Neural cell (in vitro differentiated cells): ENCODE results near the gene RCSD1. TPM values are rescaled to one million over a fixed set of nuclear protein-coding genes. Genes with fewer than 3 reads are reported as not detected.

ENCODE experiments used
- H2AFZ ChIP-seq: fragments of 200-600, 300-800 bp; sonication (generic), shearing (Covaris generic); 2 replicates; pipeline ENCODE4 v1.6.0; 2014; ENCODE audit warnings: low read depth, mild to moderate bottlenecking, antibody characterized with exemption, low read length, moderate library complexity
- H3F3A ChIP-seq: fragments of 200-600 bp; shearing (Covaris generic); 2 replicates; pipeline ENCODE4 v1.6.1; 2016; ENCODE audit warnings: mild to moderate bottlenecking, moderate library complexity, mixed read lengths, antibody characterized with exemption, low read length; ENCODE audit not compliant: insufficient read depth, poor library complexity, severe bottlenecking
- H3K27ac ChIP-seq: fragments of 200-600, 300-800 bp; sonication (generic), shearing (Covaris generic); 2 replicates; pipeline ENCODE4 v1.5.1; 2014; ENCODE audit warnings: mild to moderate bottlenecking, low read length, moderate library complexity
- H3K27me3 ChIP-seq: fragments of 300-800, 200-600 bp; sonication (generic), shearing (Covaris generic); 2 replicates; pipeline ENCODE4 v1.6.0; 2014; ENCODE audit warnings: mild to moderate bottlenecking, low read depth, low read length, moderate library complexity; ENCODE audit not compliant: insufficient read depth
- H3K36me3 ChIP-seq: fragments of 300-800, 200-600 bp; sonication (generic), shearing (Covaris generic); 2 replicates; pipeline ENCODE4 v1.5.1; 2014; ENCODE audit warnings: mild to moderate bottlenecking, antibody characterized with exemption, low read length, moderate library complexity; ENCODE audit not compliant: insufficient read depth
- H3K4me2 ChIP-seq: fragments of 300-800, 200-600 bp; sonication (generic), shearing (Covaris generic); 2 replicates; pipeline ENCODE4 v1.6.0; 2014; ENCODE audit warnings: mild to moderate bottlenecking, low read length
- H3K4me3 ChIP-seq: fragments of 300-800, 200-600 bp; sonication (generic), shearing (Covaris generic); 2 replicates; pipeline ENCODE4 v1.5.1; 2014; ENCODE audit warnings: mild to moderate bottlenecking, low read length, moderate library complexity
- H3K79me2 ChIP-seq: fragments of 200-600 bp; shearing (Covaris generic); replicated peaks from 2 replicates; pipeline ENCODE4 v1.6.0; 2014; ENCODE audit warnings: mild to moderate bottlenecking, low read length, moderate library complexity; ENCODE audit not compliant: insufficient read depth
- H3K9ac ChIP-seq: fragments of 300-800, 200-600 bp; sonication (generic), shearing (Covaris generic); 2 replicates; pipeline ENCODE4 v1.6.1; 2016; ENCODE audit warnings: mild to moderate bottlenecking, low read length, mixed read lengths
- H3K9me2 ChIP-seq: fragments of 200-600 bp; shearing (Covaris generic); 2 replicates; pipeline ENCODE4 v1.6.1; 2016; ENCODE audit warnings: mild to moderate bottlenecking, low read length, mixed read lengths; ENCODE audit not compliant: insufficient read depth
- H3K9me3 ChIP-seq: fragments of 200-600, 300-800 bp; sonication (generic), shearing (Covaris generic); 2 replicates; pipeline ENCODE4 v1.6.1; 2016; ENCODE audit warnings: mild to moderate bottlenecking, mixed run types, low read length, moderate library complexity, mixed read lengths
- H4K20me1 ChIP-seq: fragments of 200-600 bp; shearing (Covaris generic); 2 replicates; pipeline ENCODE4 v1.6.1; 2016; ENCODE audit warnings: mild to moderate bottlenecking, mixed run types; ENCODE audit not compliant: insufficient read depth
- EP300 ChIP-seq: fragments of 450-650 bp; conservative IDR thresholded peaks from 2 replicates; pipeline ENCODE4 v1.6.1; 2014; ENCODE audit warnings: antibody characterized with exemption, mild to moderate bottlenecking, moderate library complexity; ENCODE audit not compliant: poor library complexity, severe bottlenecking
- EZH2 ChIP-seq: fragments of 200-600, 300-800 bp; shearing (Covaris generic), sonication (generic); IDR thresholded peaks from 2 replicates; pipeline ENCODE4 v1.6.1; 2014; ENCODE audit warnings: antibody characterized with exemption, low read length, borderline replicate concordance, mild to moderate bottlenecking; ENCODE audit not compliant: insufficient read depth, poor library complexity, severe bottlenecking
- MXI1 ChIP-seq: fragments of 450-650 bp; conservative IDR thresholded peaks from 2 replicates; pipeline ENCODE4 v1.6.1; 2014; ENCODE audit warnings: antibody characterized with exemption, mild to moderate bottlenecking; ENCODE audit not compliant: poor library complexity, severe bottlenecking
- POLR2AphosphoS5 ChIP-seq: IDR thresholded peaks from 2 replicates; pipeline ENCODE4 v1.6.1; 2012
- RAD21 ChIP-seq: fragments of 450-650 bp; conservative IDR thresholded peaks from 2 replicates; pipeline ENCODE4 v1.6.1; 2014; ENCODE audit warnings: antibody characterized with exemption, mild to moderate bottlenecking, moderate library complexity
- SMC3 ChIP-seq: fragments of 450-650 bp; conservative IDR thresholded peaks from 2 replicates; pipeline ENCODE4 v1.6.1; 2014; ENCODE audit warnings: antibody characterized with exemption, mild to moderate bottlenecking, moderate library complexity; ENCODE audit not compliant: poor library complexity
- TAF1 ChIP-seq: IDR thresholded peaks from 2 replicates; pipeline ENCODE4 v1.6.1; 2012; ENCODE audit warnings: low read depth
- polyA plus RNA-seq: library from polyadenylated mRNA; depleted of rRNA; stranded (reverse); fragments of >200 nt; gene quantifications from 2 replicates; pipeline ENCODE4 v1.2.3, GENCODE V29; 2014
- TF ChIP-seq, protein P1 (sequence below): fragments of 450-650 bp; IDR thresholded peaks from 2 replicates; pipeline ENCODE4 v1.5.1; 2014; ENCODE audit warnings: antibody characterized with exemption, mild to moderate bottlenecking, moderate library complexity; ENCODE audit not compliant: poor library complexity, severe bottlenecking
- TF ChIP-seq, protein P2 (sequence below): IDR thresholded peaks from 2 replicates; pipeline ENCODE4 v1.6.1; 2012; ENCODE audit warnings: borderline replicate concordance

The RCSD1 gene
- polyA plus RNA-seq, 1 donor from 2014 or later = not detected

DNA sequence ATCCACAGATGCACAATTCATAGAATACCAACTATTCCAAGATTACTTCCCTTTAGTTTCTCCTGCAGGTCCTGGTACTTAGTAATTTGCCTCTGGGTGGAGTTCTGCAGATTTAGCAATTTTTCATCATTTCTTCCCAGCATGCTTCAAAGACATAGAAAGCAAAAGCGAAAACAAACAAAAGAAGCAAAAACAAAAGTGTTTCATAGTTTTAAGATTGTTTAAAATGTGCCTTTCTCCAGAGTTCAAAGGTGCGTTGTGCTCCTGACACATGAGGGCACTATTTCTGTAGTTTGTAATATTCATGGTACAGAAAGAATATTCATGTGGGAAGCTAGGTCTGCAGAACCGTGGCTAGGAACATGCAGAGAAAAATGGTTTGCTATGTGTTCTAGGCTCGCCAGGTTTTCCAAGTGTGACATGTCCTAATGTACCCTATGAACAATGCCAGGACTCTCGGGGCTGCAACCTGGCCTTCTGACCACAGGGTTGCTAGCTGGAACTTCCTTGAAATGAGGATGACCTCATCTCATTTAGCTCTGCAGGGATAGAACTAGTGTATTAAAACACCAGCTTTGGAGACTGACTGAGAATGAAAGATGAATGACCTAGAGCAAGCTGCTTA, 30.0 kb upstream of the RCSD1 start:
- Histone ChIP-seq H3K36me3 (no peaks in the 10 kb centered on the region), H3K27me3 (no peaks in the 10 kb centered on the region), H3K79me2 (no peaks in the 10 kb centered on the region), H3F3A (no peaks in the 10 kb centered on the region), H3K4me3 (no peak overlapping the region), H2AFZ (no peak overlapping the region), H3K4me2 (no peak overlapping the region), H4K20me1 (no peaks in the 10 kb centered on the region), H3K9me3 (no peaks in the 10 kb centered on the region), H3K9me2 (no peaks in the 10 kb centered on the region), H3K9ac (no peak overlapping the region), H3K27ac (no peak overlapping the region)
- TF ChIP-seq EZH2 (no peak), RAD21 (peak; percentile 61), TAF1 (no peak), POLR2AphosphoS5 (no peak), SMC3 (peak; percentile 63), MXI1 (no peak), EP300 (no peak)
- TF ChIP-seq, protein P1, sequence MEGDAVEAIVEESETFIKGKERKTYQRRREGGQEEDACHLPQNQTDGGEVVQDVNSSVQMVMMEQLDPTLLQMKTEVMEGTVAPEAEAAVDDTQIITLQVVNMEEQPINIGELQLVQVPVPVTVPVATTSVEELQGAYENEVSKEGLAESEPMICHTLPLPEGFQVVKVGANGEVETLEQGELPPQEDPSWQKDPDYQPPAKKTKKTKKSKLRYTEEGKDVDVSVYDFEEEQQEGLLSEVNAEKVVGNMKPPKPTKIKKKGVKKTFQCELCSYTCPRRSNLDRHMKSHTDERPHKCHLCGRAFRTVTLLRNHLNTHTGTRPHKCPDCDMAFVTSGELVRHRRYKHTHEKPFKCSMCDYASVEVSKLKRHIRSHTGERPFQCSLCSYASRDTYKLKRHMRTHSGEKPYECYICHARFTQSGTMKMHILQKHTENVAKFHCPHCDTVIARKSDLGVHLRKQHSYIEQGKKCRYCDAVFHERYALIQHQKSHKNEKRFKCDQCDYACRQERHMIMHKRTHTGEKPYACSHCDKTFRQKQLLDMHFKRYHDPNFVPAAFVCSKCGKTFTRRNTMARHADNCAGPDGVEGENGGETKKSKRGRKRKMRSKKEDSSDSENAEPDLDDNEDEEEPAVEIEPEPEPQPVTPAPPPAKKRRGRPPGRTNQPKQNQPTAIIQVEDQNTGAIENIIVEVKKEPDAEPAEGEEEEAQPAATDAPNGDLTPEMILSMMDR = peak; percentile 58
- TF ChIP-seq, protein P2, sequence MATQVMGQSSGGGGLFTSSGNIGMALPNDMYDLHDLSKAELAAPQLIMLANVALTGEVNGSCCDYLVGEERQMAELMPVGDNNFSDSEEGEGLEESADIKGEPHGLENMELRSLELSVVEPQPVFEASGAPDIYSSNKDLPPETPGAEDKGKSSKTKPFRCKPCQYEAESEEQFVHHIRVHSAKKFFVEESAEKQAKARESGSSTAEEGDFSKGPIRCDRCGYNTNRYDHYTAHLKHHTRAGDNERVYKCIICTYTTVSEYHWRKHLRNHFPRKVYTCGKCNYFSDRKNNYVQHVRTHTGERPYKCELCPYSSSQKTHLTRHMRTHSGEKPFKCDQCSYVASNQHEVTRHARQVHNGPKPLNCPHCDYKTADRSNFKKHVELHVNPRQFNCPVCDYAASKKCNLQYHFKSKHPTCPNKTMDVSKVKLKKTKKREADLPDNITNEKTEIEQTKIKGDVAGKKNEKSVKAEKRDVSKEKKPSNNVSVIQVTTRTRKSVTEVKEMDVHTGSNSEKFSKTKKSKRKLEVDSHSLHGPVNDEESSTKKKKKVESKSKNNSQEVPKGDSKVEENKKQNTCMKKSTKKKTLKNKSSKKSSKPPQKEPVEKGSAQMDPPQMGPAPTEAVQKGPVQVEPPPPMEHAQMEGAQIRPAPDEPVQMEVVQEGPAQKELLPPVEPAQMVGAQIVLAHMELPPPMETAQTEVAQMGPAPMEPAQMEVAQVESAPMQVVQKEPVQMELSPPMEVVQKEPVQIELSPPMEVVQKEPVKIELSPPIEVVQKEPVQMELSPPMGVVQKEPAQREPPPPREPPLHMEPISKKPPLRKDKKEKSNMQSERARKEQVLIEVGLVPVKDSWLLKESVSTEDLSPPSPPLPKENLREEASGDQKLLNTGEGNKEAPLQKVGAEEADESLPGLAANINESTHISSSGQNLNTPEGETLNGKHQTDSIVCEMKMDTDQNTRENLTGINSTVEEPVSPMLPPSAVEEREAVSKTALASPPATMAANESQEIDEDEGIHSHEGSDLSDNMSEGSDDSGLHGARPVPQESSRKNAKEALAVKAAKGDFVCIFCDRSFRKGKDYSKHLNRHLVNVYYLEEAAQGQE = no peak

DNA sequence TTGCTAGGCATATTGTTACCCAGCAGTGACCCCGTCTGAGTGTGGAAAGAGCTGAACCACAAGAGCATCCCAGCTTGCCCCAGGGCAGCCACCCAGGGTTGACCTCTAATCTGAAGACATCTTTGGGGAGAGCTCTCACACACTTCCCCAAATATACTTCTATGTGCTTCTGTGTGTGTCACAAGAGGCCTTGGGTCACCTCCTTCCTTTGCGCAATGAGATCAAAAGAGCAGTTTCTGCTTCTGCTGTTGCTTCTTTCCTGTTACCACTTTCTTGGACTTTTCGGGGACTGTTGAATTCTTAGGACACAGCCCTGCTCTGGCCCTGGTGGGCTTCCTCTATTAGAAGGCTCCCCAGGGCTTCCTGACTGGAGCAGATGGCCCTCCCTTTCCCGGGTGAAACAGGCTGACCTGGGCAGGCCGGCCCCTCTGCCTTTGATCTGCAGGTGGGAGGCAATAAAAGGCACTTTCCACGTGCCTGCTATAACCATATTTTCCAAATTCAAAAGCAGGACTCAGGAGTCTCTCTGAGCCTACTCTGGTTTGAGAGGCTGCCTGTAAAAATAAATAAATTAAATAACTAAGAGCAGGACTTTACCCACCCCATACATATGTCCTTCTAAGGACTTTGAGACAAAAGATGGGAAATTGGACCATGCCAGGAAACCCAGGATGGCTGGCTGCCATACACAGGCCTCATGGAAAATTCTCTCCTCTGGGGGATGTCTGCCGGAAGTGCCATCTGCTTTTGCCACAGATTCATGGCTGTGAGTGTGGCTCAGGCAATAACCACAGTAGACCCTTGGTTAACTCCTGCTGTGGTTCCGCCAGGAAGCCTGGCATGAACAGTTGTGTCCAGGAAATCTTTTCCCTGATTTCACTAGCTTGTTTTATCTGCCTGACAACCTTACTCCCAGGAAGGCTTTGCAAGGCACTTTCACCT, 28.3 kb upstream of the RCSD1 start:
- no peak overlapping the region for H3K4me2 ChIP-seq
- no peak overlapping the region for H3K27ac ChIP-seq
- H3K79me2 ChIP-seq = no peaks in the 10 kb centered on the region
- H2AFZ ChIP-seq = no peak overlapping the region
- H3K4me3 ChIP-seq = no peak overlapping the region
- no peak overlapping the region for H3K9ac ChIP-seq
- TF ChIP-seq SMC3 = no peak
- no peak for TF ChIP-seq RAD21
- no peak for TF ChIP-seq POLR2AphosphoS5
- TF ChIP-seq EZH2 = no peak
- no peak for TF ChIP-seq MXI1
- TF ChIP-seq, protein P1 = no peak
- no peak for TF ChIP-seq TAF1
- TF ChIP-seq EP300 = no peak
- TF ChIP-seq, protein P2 = no peak
- no peaks in the 10 kb centered on the region for H3K36me3 ChIP-seq
- no peaks in the 10 kb centered on the region for H3F3A ChIP-seq
- H3K9me2 ChIP-seq = no peaks in the 10 kb centered on the region
- no peaks in the 10 kb centered on the region for H4K20me1 ChIP-seq
- H3K27me3 ChIP-seq = no peaks in the 10 kb centered on the region
- peaks cover 2% of the 10 kb centered on the region for H3K9me3 ChIP-seq
